ENCODE measurements around the gene AP3B1.

- TF ChIP-seq CTCF (IDR thresholded peaks at IDR 0.05) (no peak), POLR2A (IDR thresholded peaks at IDR 0.05) (no peak)
Measured at GRCh38 chr5:78264600-78264999, 29.9 kb downstream of the AP3B1 start.

All from testis (tissue), 2 donors.